HT1080 (cell line): Measurements from ENCODE around the gene ST7. TPM values are rescaled to one million over a fixed set of nuclear protein-coding genes. Genes with fewer than 3 reads are reported as not detected.
A peak's percentile ranks its signal among the peaks of the same experiment; 100 is the strongest.

Experiments used
- DNase-seq: peaks from one replicate; pipeline ENCODE4 v3.0.0-alpha.2; 2015; ENCODE audit warnings: low read depth
- total RNA-seq: library from RNA; depleted of rRNA; stranded (reverse); fragments of >200 nt; shearing (Covaris generic); gene quantifications from 2 replicates; pipeline ENCODE4 v1.2.3, GENCODE V29; 2014

The ST7 gene
- total RNA-seq, 1 experiment from 2014 or later: 22.6 TPM

- no peak for DNase-seq
Observed at GRCh38 chr7:117188376-117188775, 235.1 kb downstream of the ST7 start.

- no peak for DNase-seq
Observed at GRCh38 chr7:117188949-117189592, 235.8 kb downstream of the ST7 start.

- no peak for DNase-seq
Observed at GRCh38 chr7:117190104-117190503, 236.8 kb downstream of the ST7 start.

GRCh38 chr7:117190746-117191435 is 237.6 kb downstream of the ST7 start:
- no peak for DNase-seq

GRCh38 chr7:117192108-117192507 is 238.8 kb downstream of the ST7 start:
- DNase-seq: no peak

- DNase-seq: peak; percentile 6
Observed at GRCh38 chr7:117193564-117193963, 240.3 kb downstream of the ST7 start.

- DNase-seq: no peak
Observed at GRCh38 chr7:117194445-117194844, 241.1 kb downstream of the ST7 start.

- no peak for DNase-seq
Observed at GRCh38 chr7:117195361-117196029, 242.2 kb downstream of the ST7 start.

- no peak for DNase-seq
Observed at GRCh38 chr7:117200132-117200531, 246.8 kb downstream of the ST7 start.

GRCh38 chr7:117200786-117201458 is 247.6 kb downstream of the ST7 start:
- no peak for DNase-seq

- peak; percentile 10 for DNase-seq
Observed at GRCh38 chr7:117202511-117202910, 249.2 kb downstream of the ST7 start.

GRCh38 chr7:117203205-117203604 is 249.9 kb downstream of the ST7 start:
- no peak for DNase-seq

- DNase-seq: no peak
Observed at GRCh38 chr7:117205873-117206272, 252.6 kb downstream of the ST7 start.

- DNase-seq: no peak
Observed at GRCh38 chr7:117208257-117208656, 255.0 kb downstream of the ST7 start.

GRCh38 chr7:117210397-117210796 is 257.1 kb downstream of the ST7 start:
- no peak for DNase-seq

GRCh38 chr7:117210908-117211307 is 257.6 kb downstream of the ST7 start:
- DNase-seq: no peak

- no peak for DNase-seq
Observed at GRCh38 chr7:117211614-117212013, 258.3 kb downstream of the ST7 start.

- DNase-seq: peak; percentile 65
Observed at GRCh38 chr7:117212969-117213877, 259.9 kb downstream of the ST7 start.

GRCh38 chr7:117216010-117216409 is 262.7 kb downstream of the ST7 start:
- DNase-seq: no peak

- no peak for DNase-seq
Observed at GRCh38 chr7:117216436-117217069, 263.3 kb downstream of the ST7 start.
